Measurements from ENCODE around the gene PSMD13. TPM values are rescaled to one million over a fixed set of nuclear protein-coding genes. Genes with fewer than 3 reads are reported as not detected.
A peak's percentile ranks its signal among the peaks of the same experiment; 100 is the strongest.

PSMD13 gene
- total RNA-seq, 2 experiments from 2014 or later, result 130 to 131 TPM

DNA sequence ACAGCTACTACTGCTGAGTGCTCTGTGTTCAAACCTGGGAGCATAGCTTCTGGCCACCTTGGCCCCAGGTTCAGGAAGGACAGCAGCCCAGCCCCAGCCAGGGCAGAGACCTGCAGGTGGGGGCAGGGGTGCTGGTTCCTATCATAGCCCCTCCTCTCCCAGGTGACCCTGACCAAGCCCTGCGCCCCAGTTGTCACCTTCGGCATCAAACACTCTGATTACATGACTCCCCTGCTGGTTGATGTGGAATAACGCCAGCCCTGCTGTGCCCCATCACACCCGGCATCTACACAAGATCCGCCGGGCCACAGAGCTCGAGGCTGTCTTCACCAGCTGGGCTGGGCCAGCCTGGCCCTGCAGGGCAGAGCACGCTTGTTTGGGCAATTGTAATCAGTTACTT, 37.0 kb upstream of the PSMD13 start:
- POLR2A ChIA-PET, result no interaction called here
- Mint-ChIP-seq H3K27ac (no peak overlapping the region), H3K4me1 (peaks cover 22% of the 10 kb centered on the region), H3K27me3 (no peaks in the 10 kb centered on the region), H3K36me3 (peaks cover 8% of the 10 kb centered on the region), H3K4me3 (no peak overlapping the region), H3K9me3 (no peaks in the 10 kb centered on the region)
- DNase-seq (peak; percentile 25), ATAC-seq (ENCODE audit: low read depth) (no peak)

DNA sequence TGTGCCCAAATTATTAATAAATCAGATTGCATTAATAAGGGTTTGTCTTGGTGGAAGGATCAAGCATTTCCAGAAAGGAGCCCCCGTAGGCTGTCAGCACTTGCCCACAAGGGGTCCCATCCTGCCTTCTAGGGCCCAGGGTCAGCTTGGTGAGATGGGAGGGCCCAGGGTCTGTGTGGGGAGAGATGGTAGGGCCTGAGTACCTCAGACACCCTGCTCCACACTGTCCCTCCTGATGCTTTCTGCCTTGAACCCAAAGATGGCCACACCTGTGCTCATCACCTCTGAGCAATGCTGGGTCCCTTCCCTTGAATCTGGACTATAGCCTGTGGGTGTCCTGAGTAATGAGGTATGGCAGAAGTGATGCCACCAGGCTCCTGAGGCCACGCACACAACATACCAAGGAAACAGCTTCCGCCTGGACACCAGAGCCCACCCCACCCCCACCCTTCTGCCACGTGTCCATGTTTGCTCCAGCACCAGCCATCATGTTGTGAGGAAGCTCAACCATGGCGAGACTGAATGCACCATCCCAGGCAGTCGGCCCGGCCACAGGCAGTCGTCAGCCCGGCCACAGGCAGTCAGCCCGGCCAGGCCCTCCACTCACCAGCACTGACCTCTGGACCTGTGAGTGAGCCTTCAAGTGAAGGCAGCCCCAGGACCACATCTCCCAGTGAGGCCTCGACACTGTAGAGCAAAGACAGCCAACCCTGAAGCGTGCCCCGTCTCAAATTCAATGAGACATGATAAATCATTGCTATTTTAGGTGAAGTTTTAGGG, 36.4 kb upstream of the PSMD13 start:
- ATAC-seq (ENCODE audit: low read depth), result no peak

DNA sequence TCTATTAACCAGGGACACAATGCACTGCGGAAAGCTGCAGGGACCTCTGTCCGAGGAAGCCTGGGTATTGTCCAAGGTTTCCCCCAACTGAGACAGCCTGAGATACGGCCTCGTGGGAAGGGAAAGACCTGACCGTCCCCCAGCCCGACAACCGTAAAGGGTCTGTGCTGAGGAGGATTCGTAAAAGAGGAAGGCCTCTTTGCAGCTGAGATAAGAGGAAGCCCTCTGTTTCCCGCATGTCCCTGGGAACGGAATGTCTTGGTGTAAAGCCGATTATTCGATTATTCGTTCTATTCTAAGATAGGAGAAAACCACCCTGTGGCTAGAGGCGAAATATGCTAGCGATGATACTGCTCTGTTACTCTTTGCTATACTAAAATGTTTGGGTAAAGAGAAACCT, 34.8 kb upstream of the PSMD13 start:
- peaks cover 11% of the 10 kb centered on the region for H3K36me3 Mint-ChIP-seq
- ATAC-seq (ENCODE audit: low read depth) (no peak), DNase-seq (no peak)
- H3K4me3 Mint-ChIP-seq, result peak overlapping the region; percentile 67
- peaks cover 31% of the 10 kb centered on the region for H3K4me1 Mint-ChIP-seq
- H3K27me3 Mint-ChIP-seq, result no peaks in the 10 kb centered on the region
- peak overlapping the region; percentile 82 for H3K27ac Mint-ChIP-seq
- POLR2A ChIA-PET, result no interaction called here
- no peaks in the 10 kb centered on the region for H3K9me3 Mint-ChIP-seq

More for the DNA sequence above, 36.4 kb upstream of the PSMD13 start:
- H3K27me3 Mint-ChIP-seq, result no peaks in the 10 kb centered on the region
- DNase-seq, result no peak
- H3K4me3 Mint-ChIP-seq, result no peak overlapping the region
- H3K4me1 Mint-ChIP-seq, result peaks cover 22% of the 10 kb centered on the region
- no peaks in the 10 kb centered on the region for H3K9me3 Mint-ChIP-seq
- POLR2A ChIA-PET, result no interaction called here
- peak overlapping the region; percentile 52 for H3K27ac Mint-ChIP-seq
- H3K36me3 Mint-ChIP-seq, result peaks cover 8% of the 10 kb centered on the region

DNA sequence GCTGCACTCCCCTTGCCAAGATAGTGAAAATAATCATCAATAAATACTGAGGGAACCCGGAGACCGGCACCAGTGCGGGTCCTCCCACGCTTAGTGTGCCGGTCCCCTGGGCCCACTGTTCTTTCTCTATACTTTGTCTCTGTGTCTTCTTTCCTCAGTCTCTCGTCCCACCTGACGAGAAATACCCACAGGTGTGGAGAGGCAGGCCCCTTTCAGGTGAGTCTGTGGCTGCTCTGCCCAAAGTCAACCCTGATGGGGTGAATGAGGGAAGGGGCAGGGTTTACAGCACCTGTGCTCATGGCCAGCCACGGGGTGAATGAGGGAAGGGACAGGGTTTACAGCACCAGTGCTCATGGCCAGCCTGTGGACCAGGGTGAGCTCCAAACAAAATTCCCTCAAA, 34.3 kb upstream of the PSMD13 start:
- H3K9me3 Mint-ChIP-seq, result no peaks in the 10 kb centered on the region
- peak overlapping the region; percentile 82 for H3K27ac Mint-ChIP-seq
- no peak for ATAC-seq (ENCODE audit: low read depth)
- H3K27me3 Mint-ChIP-seq, result no peaks in the 10 kb centered on the region
- POLR2A ChIA-PET, result interaction anchor here (1.0 kb wide), 1 partner anchor 81 kb away, joined by 4 read pairs; no protein-coding TSS in a partner anchor
- no peak for DNase-seq
- peaks cover 31% of the 10 kb centered on the region for H3K4me1 Mint-ChIP-seq
- H3K4me3 Mint-ChIP-seq, result peak overlapping the region; percentile 67
- peaks cover 11% of the 10 kb centered on the region for H3K36me3 Mint-ChIP-seq

DNA sequence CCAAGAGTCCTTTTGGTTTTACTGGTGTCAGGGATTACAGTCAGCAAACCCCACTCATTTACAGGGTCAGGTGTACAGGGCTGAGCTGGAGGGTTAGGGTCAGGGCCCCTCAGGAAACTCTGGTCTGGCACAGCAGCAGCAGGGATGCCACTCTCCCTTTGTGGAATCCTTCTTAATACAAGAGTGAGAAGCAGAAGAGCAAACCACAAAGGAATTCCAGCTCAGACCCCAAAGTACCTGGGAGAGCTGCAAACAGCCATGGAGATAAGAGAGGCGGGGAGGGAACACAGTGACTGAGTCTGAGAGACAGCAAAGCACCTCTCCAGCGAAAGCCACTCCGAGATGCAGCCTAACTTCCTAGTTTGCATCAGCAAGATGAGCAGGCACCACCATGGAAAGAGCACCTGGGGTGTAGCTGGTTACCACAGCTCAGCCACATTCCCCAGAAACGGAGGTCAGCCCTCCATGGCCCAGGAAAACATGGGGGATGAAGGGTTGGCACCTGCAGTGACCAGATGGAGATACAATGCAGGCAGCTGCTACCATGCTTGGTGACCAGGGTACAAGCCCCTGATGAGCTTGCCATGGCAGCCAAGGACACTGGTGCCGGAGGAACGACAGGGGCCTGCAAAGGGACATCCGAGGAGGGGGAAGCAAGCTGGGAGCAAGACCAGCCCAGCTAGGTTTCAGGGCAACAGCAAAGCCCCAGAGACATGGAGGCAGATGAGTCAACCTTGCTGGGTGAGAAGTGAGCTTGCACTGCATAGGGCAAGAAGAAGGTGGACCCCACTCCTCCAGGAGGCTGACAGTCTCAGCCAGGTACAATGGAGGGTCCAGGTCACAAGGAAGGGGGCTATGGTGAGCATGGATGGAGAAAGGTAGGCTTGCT, 33.5 kb upstream of the PSMD13 start:
- H3K36me3 Mint-ChIP-seq, result peaks cover 11% of the 10 kb centered on the region
- H3K27ac Mint-ChIP-seq, result peak overlapping the region; percentile 82
- POLR2A ChIA-PET, result interaction anchor here (1.0 kb wide), 1 partner anchor 80 kb away, joined by 4 read pairs; no protein-coding TSS in a partner anchor
- H3K9me3 Mint-ChIP-seq, result no peaks in the 10 kb centered on the region
- ATAC-seq (ENCODE audit: low read depth) (no peak), DNase-seq (no peak)
- H3K27me3 Mint-ChIP-seq, result no peaks in the 10 kb centered on the region
- H3K4me1 Mint-ChIP-seq, result peaks cover 31% of the 10 kb centered on the region
- no peak overlapping the region for H3K4me3 Mint-ChIP-seq

DNA sequence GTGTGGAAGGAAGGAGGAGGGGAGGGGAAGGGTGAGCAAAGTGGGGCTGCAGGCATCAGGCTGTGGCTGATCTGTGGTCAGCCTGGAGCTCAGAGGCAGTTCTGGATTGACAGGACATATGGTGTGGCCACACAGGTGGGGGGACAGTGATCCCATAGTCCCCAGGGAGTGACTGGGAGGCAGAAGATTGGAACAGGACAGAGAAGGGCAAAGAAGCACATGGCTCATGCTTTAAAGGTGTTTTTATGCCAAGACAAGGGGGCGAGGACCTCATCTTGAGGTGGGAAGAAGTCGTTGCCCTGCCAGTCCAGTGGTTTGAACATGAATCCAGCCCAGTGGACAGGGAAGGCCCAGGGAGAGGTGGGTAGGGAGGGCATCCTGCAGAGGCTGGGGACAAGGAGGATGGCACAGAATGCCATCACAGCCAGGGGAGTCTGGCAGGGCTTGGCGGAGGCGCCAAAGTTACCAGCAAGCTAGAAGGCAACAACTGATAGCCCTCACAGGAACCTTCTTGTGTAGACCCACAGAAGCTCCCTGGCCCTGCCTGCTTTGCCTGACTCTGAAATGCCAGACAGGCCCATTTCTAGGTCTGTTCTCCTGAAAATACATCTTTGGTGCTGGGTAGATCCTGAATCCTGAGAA, 32.7 kb upstream of the PSMD13 start:
- peaks cover 31% of the 10 kb centered on the region for H3K4me1 Mint-ChIP-seq
- peaks cover 11% of the 10 kb centered on the region for H3K36me3 Mint-ChIP-seq
- no peaks in the 10 kb centered on the region for H3K27me3 Mint-ChIP-seq
- POLR2A ChIA-PET, result no interaction called here
- H3K4me3 Mint-ChIP-seq, result no peak overlapping the region
- ATAC-seq (ENCODE audit: low read depth) (no peak), DNase-seq (no peak)
- peak overlapping the region; percentile 82 for H3K27ac Mint-ChIP-seq
- H3K9me3 Mint-ChIP-seq, result no peaks in the 10 kb centered on the region

DNA sequence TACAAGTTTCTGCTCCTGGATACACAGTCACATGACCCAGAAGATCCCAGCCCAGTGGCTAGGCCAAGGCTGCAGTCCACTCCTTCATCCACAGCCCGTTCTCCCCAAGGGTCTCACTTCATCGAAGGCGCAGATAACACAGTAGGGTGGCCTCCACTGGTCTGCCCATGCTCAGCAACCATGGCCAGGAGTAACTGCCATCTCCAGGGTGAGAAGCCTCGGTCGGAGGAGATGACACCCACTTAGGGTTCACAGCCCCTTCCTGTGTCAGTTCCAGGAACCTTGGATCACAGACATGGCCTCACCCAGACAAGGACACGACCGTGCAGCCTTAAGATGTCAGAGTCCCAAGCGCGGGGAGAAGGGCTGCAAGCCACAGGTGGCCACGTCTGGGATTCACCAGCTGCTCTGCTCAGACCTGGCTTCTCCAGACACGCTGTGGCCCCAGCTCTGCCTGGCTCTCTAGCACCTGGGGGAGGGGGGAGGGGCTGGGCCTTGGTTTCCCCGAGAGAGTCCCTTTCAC, 32.1 kb upstream of the PSMD13 start:
- POLR2A ChIA-PET, result interaction anchor here (1.1 kb wide), 1 partner anchor 46 kb away, joined by 3 read pairs; no protein-coding TSS in a partner anchor
- DNase-seq (no peak), ATAC-seq (ENCODE audit: low read depth) (no peak)
- peaks cover 11% of the 10 kb centered on the region for H3K36me3 Mint-ChIP-seq
- H3K27me3 Mint-ChIP-seq, result no peaks in the 10 kb centered on the region
- H3K27ac Mint-ChIP-seq, result no peak overlapping the region
- H3K9me3 Mint-ChIP-seq, result no peaks in the 10 kb centered on the region
- peaks cover 33% of the 10 kb centered on the region for H3K4me1 Mint-ChIP-seq
- H3K4me3 Mint-ChIP-seq, result no peak overlapping the region

DNA sequence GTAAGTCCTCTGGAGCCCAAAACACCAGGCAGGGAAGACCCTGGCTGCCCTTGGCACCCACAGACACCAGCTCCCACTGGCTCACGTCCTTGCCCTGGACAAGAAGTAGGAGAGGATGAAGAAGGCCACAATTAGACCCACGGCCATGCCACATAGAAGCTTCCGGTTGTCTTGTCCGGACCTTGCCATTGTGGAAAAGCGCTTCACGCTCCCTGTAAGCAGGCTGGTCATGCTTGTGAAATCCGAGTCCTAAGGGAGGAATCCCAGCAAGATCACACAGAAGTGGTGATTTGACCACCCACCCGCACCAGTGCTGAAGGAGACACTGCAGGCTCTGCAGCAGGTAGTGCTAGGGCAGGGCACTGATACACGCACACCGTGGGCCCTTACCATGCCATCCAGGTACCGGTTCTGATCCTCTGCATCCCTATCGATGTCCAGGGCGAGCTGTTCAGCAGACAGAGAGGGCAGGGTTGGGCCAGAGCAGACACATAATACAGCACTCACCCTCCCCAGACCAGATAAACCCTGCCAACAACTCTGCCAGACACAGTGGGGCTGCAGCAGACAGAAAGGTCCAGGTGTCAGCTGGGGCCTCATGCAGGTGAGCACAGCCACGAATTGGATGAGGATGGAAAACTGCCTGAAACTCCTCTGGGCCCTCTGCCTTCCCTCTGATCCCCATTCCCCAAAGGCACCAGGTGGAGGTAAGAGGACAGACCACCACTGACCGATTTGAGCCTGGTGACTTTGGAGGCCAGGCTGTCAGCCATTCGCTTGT, 31.4 kb upstream of the PSMD13 start:
- DNase-seq (no peak), ATAC-seq (ENCODE audit: low read depth) (no peak)
- POLR2A ChIA-PET, result interaction anchor here (1.1 to 4.4 kb wide), 4 partner anchors 8 to 83 kb away, joined by 3 to 43 read pairs (median 17); partner anchors contain the start of gene PGGHG
- peaks cover 11% of the 10 kb centered on the region for H3K36me3 Mint-ChIP-seq
- H3K27me3 Mint-ChIP-seq, result no peaks in the 10 kb centered on the region
- no peaks in the 10 kb centered on the region for H3K9me3 Mint-ChIP-seq
- peaks cover 40% of the 10 kb centered on the region for H3K4me1 Mint-ChIP-seq
- H3K4me3 Mint-ChIP-seq, result peak overlapping the region; percentile 89
- H3K27ac Mint-ChIP-seq, result no peak overlapping the region

DNA sequence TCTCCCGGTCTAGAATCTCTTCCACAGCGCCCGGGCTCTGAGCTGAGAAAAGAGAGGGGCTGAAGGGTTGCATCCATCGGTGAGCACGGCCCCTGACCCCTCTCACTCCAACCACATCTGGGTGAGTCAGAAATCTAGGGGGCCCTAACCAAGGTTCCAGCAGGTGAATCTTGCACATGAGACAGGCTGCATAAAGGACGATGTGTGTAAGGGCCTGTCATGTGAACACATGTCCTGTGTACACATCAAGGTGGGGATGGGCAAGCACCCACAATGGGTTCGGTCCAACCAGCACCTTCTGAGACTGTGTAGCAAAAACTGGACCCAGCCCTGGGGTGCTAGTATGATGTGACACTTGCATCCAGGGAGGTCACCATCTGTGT, 30.8 kb upstream of the PSMD13 start:
- ATAC-seq (ENCODE audit: low read depth), result no peak
- H3K27ac Mint-ChIP-seq, result peak overlapping the region; percentile 97
- DNase-seq, result no peak
- H3K36me3 Mint-ChIP-seq, result peaks cover 10% of the 10 kb centered on the region
- H3K4me1 Mint-ChIP-seq, result peaks cover 41% of the 10 kb centered on the region
- H3K9me3 Mint-ChIP-seq, result no peaks in the 10 kb centered on the region
- no peaks in the 10 kb centered on the region for H3K27me3 Mint-ChIP-seq
- H3K4me3 Mint-ChIP-seq, result peak overlapping the region; percentile 89
- POLR2A ChIA-PET, result interaction anchor here (1.0 to 4.4 kb wide), 11 partner anchors 9 to 209 kb away, joined by 3 to 44 read pairs (median 19); partner anchors contain the start of genes IFITM2, NLRP6, PGGHG and PSMD13

DNA sequence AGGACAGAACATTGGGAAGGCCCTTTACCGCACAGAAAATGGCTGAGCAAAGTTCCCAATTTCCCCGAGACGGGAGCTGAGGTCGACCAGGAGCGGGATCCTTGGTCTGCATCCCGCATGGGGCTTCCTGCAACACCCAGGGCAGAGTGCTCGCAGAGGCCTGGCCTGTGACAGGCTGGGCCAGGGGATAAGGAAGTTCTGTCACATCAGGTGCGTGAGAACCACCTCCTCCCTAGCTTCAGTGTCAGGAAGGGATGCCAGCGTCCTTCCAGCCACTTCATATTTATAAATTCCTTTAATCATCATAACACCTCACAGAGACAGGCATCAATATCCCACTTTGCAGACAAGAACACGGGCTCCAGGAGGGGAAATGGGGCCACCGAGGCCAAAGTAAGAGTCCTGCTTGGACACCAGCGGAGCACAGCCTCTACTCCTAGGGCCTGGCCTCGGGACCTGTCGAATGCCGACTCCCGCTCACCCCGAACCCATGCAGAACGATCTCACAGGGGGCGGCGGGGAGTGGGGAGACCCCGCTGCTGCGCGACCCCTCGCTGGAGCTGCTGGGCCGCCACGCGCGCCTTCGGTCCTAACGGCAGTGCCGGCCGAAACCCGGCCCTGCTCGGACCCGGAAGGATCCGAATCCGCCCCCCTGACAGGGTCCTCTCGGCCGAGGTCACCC, 30.1 kb upstream of the PSMD13 start:
- peaks cover 41% of the 10 kb centered on the region for H3K4me1 Mint-ChIP-seq
- peak overlapping the region; percentile 89 for H3K4me3 Mint-ChIP-seq
- peak overlapping the region; percentile 97 for H3K27ac Mint-ChIP-seq
- DNase-seq (no peak), ATAC-seq (ENCODE audit: low read depth) (no peak)
- no peaks in the 10 kb centered on the region for H3K27me3 Mint-ChIP-seq
- POLR2A ChIA-PET, result interaction anchor here (0.6 to 4.4 kb wide), 29 partner anchors 9 to 329 kb away, joined by 3 to 44 read pairs (median 8); partner anchors contain the start of genes IFITM2, NLRP6, PGGHG and PSMD13
- no peaks in the 10 kb centered on the region for H3K9me3 Mint-ChIP-seq
- peaks cover 10% of the 10 kb centered on the region for H3K36me3 Mint-ChIP-seq

DNA sequence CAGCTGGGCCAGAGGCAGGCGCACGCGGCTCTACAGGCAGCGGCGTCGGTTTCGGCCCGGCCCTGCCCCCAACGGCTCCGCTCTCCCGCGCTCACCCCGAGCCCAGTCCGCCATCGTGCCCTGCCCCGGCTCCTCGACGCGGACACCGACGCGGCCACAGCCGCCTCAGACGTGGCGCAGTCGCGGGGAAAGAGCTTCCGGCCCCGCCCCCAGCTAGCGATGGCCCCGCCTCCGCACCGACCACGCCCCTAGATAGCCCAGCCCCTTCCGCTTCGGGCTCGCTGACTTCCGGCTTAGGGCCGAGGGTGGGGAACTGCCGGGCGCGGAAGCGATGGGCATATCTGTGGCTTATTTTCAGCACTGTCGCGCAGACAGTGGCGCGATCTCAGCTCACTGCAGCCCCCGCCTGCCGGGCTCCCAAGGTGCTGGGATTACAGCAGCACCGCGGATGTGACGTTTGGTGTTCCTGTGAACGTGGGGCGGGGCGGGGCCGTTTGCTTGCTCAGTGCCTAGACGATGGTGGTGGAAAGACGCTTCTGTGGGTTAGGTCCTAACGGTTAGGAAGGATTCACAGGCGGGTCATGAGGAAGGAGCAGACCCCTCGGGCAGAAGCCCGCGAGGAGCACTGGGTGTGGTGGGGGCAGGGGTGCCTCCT, 29.4 kb upstream of the PSMD13 start, which contains the start of the genes BET1L and RIC8A:
Gene BET1L, minus strand, starts transcription at position 192 of the 655 bp plus-strand sequence. Its CDS starts 78 bp downstream, at position 114.
Gene RIC8A, plus strand, starts transcription at position 501 of the 655 bp plus-strand sequence. CDS start 1,147 bp downstream, outside the sequence.
- DNase-seq, result peak; percentile 98
- H3K9me3 Mint-ChIP-seq, result no peaks in the 10 kb centered on the region
- H3K36me3 Mint-ChIP-seq, result peaks cover 10% of the 10 kb centered on the region
- H3K4me1 Mint-ChIP-seq, result peaks cover 35% of the 10 kb centered on the region
- H3K27ac Mint-ChIP-seq, result peak within 1 kb of the TSS; percentile 97
- peak within 1 kb of the TSS; percentile 89 for H3K4me3 Mint-ChIP-seq
- H3K27me3 Mint-ChIP-seq, result no peaks in the 10 kb centered on the region
- peak; percentile 81 for ATAC-seq (ENCODE audit: low read depth)
- POLR2A ChIA-PET, result interaction anchor here (0.5 to 4.4 kb wide), 31 partner anchors 9 to 599 kb away, joined by 3 to 44 read pairs (median 7); partner anchors contain the start of genes IFITM2, NLRP6, PGGHG and PSMD13

All from activated naive CD8-positive, alpha-beta T cell treated with anti-CD3 and anti-CD28 coated beads, Interleukin-2, amount 10 ng/mL, durations not matched to agents 7 days and 5 days (primary cell).